Cardiac fibroblast (primary cell): Measurements from ENCODE around the gene ATP9A.

Experiments
- DNase-seq, 2 donors: peaks; one replicate each; pipeline versions ENCODE4 v3.0.0 to v3.0.0-alpha.2; 2010; ENCODE audit warnings: low read depth in 2 of 2
- H3K4me3 ChIP-seq, 2 donors: replicated peaks in 1 of 2; 1 replicate in 1 of 2; 2 replicates in 1 of 2; pipeline ENCODE4 v1.5.1; 2011; ENCODE audit warnings: low read depth in 2 of 2, low read length in 2 of 2, mild to moderate bottlenecking in 2 of 2, moderate library complexity in 1 of 2
- CTCF ChIP-seq: IDR thresholded peaks from one replicate; pipeline ENCODE4 v1.5.1; 2011; ENCODE audit warnings: low read depth, mild to moderate bottlenecking, low read length, inconsistent platforms

ATP9A gene

GRCh38 chr20:51668947-51669346 is 99.2 kb downstream of the ATP9A start:
- no peak for DNase-seq
- TF ChIP-seq CTCF: no peak
- no peak overlapping the region for H3K4me3 ChIP-seq

GRCh38 chr20:51668515-51668914 is 99.7 kb downstream of the ATP9A start:
- no peak for TF ChIP-seq CTCF
- no peak overlapping the region for H3K4me3 ChIP-seq
- DNase-seq: no peak

GRCh38 chr20:51667491-51667890 is 100.7 kb downstream of the ATP9A start:
- TF ChIP-seq CTCF: no peak
- DNase-seq: no peak
- H3K4me3 ChIP-seq: no peak overlapping the region

- no peak for DNase-seq
- H3K4me3 ChIP-seq: no peak overlapping the region
- no peak for TF ChIP-seq CTCF
Measured at GRCh38 chr20:51667002-51667408, 101.2 kb downstream of the ATP9A start.

- no peak overlapping the region for H3K4me3 ChIP-seq
- DNase-seq: no peak
- no peak for TF ChIP-seq CTCF
Measured at GRCh38 chr20:51666126-51666525, 102.1 kb downstream of the ATP9A start.

- no peak for DNase-seq
- no peak for TF ChIP-seq CTCF
- no peak overlapping the region for H3K4me3 ChIP-seq
Measured at GRCh38 chr20:51665543-51666118, 102.6 kb downstream of the ATP9A start.

- no peak overlapping the region for H3K4me3 ChIP-seq
- peak in 1 of 2 donors; percentile 54 for DNase-seq
- no peak for TF ChIP-seq CTCF
Measured at GRCh38 chr20:51661609-51662178, 106.5 kb downstream of the ATP9A start.
